ENCODE results near the gene RARS1. TPM values are rescaled to one million over a fixed set of nuclear protein-coding genes. Genes with fewer than 3 reads are reported as not detected.

RARS1 gene
- total RNA-seq, 1 experiment from 2014 or later = 98.8 TPM

GRCh38 chr5:168455201-168455600 is 31.1 kb upstream of the RARS1 start:
- no peak for ATAC-seq
- Mint-ChIP-seq H3K9me3 (no peaks in the 10 kb centered on the region), H3K4me3 (no peak overlapping the region), H3K27ac (no peak overlapping the region), H3K36me3 (peaks cover 37% of the 10 kb centered on the region), H3K27me3 (ENCODE audit: low read depth) (no peaks in the 10 kb centered on the region), H3K4me1 (no peaks in the 10 kb centered on the region)
- DNase-seq (ENCODE audit: low spot score) = no peak
- POLR2A ChIA-PET = no interaction called here
- CTCF ChIA-PET = no interaction called here
- TF ChIP-seq ZNF121 (CRISPR knock-in tag; IDR thresholded peaks at IDR 0.05) = no peak
- TF ChIP-seq FOXK1 (CRISPR knock-in tag; IDR thresholded peaks at IDR 0.05) = no peak
- no peak for TF ChIP-seq GRHL2 (CRISPR knock-in tag; IDR thresholded peaks at IDR 0.05; ENCODE audit: insufficient replicate concordance, severe bottlenecking)
- TF ChIP-seq NR1H2 (CRISPR knock-in tag; IDR thresholded peaks at IDR 0.05) = no peak
- no peak for TF ChIP-seq ZNF138 (CRISPR knock-in tag; conservative IDR thresholded peaks at IDR 0.05)
- no peak for TF ChIP-seq ZMAT4 (CRISPR knock-in tag; IDR thresholded peaks at IDR 0.05)
- TF ChIP-seq ARID4B (CRISPR knock-in tag; IDR thresholded peaks at IDR 0.05; ENCODE audit: borderline replicate concordance) = no peak
- no peak for TF ChIP-seq ATF3 (CRISPR knock-in tag; conservative IDR thresholded peaks at IDR 0.05)
- no peak for TF ChIP-seq KAT7 (CRISPR knock-in tag; IDR thresholded peaks at IDR 0.05; ENCODE audit: borderline replicate concordance)
- TF ChIP-seq NFYB (CRISPR knock-in tag; conservative IDR thresholded peaks at IDR 0.05; ENCODE audit: low read depth) = no peak
- no peak for TF ChIP-seq PREB (CRISPR knock-in tag; IDR thresholded peaks at IDR 0.05; ENCODE audit: borderline replicate concordance)

GRCh38 chr5:168457542-168457941 is 28.7 kb upstream of the RARS1 start:
- no peak overlapping the region for H3K4me3 Mint-ChIP-seq
- no peak overlapping the region for H3K27ac Mint-ChIP-seq
- H3K27me3 Mint-ChIP-seq (ENCODE audit: low read depth) = no peaks in the 10 kb centered on the region
- CTCF ChIA-PET = no interaction called here
- no peaks in the 10 kb centered on the region for H3K9me3 Mint-ChIP-seq
- TF ChIP-seq NR1H2 (CRISPR knock-in tag; IDR thresholded peaks at IDR 0.05) = no peak
- no peak for TF ChIP-seq E2F1 (CRISPR knock-in tag; IDR thresholded peaks at IDR 0.05)
- no peak for TF ChIP-seq TEAD4 (CRISPR knock-in tag; IDR thresholded peaks at IDR 0.05)
- no peak for TF ChIP-seq ZNF512 (CRISPR knock-in tag; IDR thresholded peaks at IDR 0.05; ENCODE audit: borderline replicate concordance)
- no peak for TF ChIP-seq NFE2L1 (CRISPR knock-in tag; IDR thresholded peaks at IDR 0.05)
- peaks cover 47% of the 10 kb centered on the region for H3K36me3 Mint-ChIP-seq
- H3K4me1 Mint-ChIP-seq = no peaks in the 10 kb centered on the region
- no peak for DNase-seq (ENCODE audit: low spot score)
- POLR2A ChIA-PET = no interaction called here
- no peak for ATAC-seq
